Prostate gland (tissue), 2 donors: ENCODE results near the gene SFXN2. TPM values are rescaled to one million over a fixed set of nuclear protein-coding genes. Genes with fewer than 3 reads are reported as not detected.
A peak's percentile ranks its signal among the peaks of the same experiment; 100 is the strongest.

Source experiments
- DNase-seq: peaks from one replicate; pipeline ENCODE4 v3.0.0-alpha.2; 2019; ENCODE audit warnings: low spot score
- H3K27ac ChIP-seq, 2 donors: fragments of 200-600 bp; sonication (generic); 2 replicates each; pipeline ENCODE4 v1.5.1; 2017 to 2019
- H3K27me3 ChIP-seq: fragments of 200-600 bp; sonication (generic); replicated peaks from 2 replicates; pipeline ENCODE4 v1.5.1; 2019; ENCODE audit not compliant: insufficient read depth
- H3K36me3 ChIP-seq, 2 donors: fragments of 200-600 bp; sonication (generic); 1 replicate in 1 of 2; 2 replicates in 1 of 2; pipeline versions ENCODE4 v1.5.1 to v1.8.1; 2017 to 2019
- H3K4me1 ChIP-seq: fragments of 200-600 bp; sonication (generic); replicated peaks from 2 replicates; pipeline ENCODE4 v1.5.1; 2019
- H3K4me3 ChIP-seq, 2 donors: fragments of 200-600 bp; sonication (generic); 2 replicates each; pipeline ENCODE4 v1.5.1; 2017 to 2019
- H3K9me3 ChIP-seq: fragments of 200-600 bp; sonication (generic); 2 replicates; pipeline ENCODE4 v1.5.1; 2017
- CTCF ChIP-seq, 4 experiments: fragments of 200-600 bp in 2 of 4; fragments of 450-650 bp in 2 of 4; sonication (generic) in 2 of 4; IDR thresholded peaks; 1 replicate in 3 of 4; 2 replicates in 1 of 4; pipeline ENCODE4 v1.5.1; 2016 to 2019; ENCODE audit warnings: antibody characterized with exemption in 4 of 4, mild to moderate bottlenecking in 2 of 4, moderate library complexity in 2 of 4
- POLR2A ChIP-seq: fragments of 450-650 bp; IDR thresholded peaks from one replicate; pipeline ENCODE4 v1.6.1; 2016; ENCODE audit warnings: antibody characterized with exemption, mild to moderate bottlenecking
- POLR2AphosphoS5 ChIP-seq: sonication (generic); formaldehyde crosslinking; IDR thresholded peaks from one replicate; pipeline ENCODE4 v1.6.1; 2017; ENCODE audit warnings: antibody characterized with exemption
- WGBS: methylation state at CpG from one replicate; pipeline ENCODE4 v1.1.5; 2018; 5-methylcytosine and 5-hydroxymethylcytosine counted together
- intact Hi-C: fragments of 100-400 bp; cut with DNase I; formaldehyde crosslinking; loops from one replicate; pipeline ENCODE4 v1.14.2; 2022
- total RNA-seq, 2 donors: library from RNA; depleted of rRNA; stranded (reverse); fragments of >200 nt; gene quantifications; one replicate each; pipeline ENCODE4 v1.1.0, GENCODE V29; 2016

The SFXN2 gene
- total RNA-seq, 2 donors from 2014 or later: 16.4 to 26.6 TPM

GRCh38 chr10:102712089-102712488 lies 2.3 kb upstream of the SFXN2 start:
- no peaks in the 10 kb centered on the region for H3K27me3 ChIP-seq
- no peaks in the 10 kb centered on the region for H3K4me1 ChIP-seq
- H3K27ac ChIP-seq: no peak overlapping the region
- WGBS: 82% methylated on average over 4 of the region's 4 CpGs
- H3K36me3 ChIP-seq: no peaks in the 10 kb centered on the region
- intact Hi-C loops: loop anchor here (5.0 kb wide), 1 partner anchor 65 kb away; no protein-coding TSS in a partner anchor
- no peak overlapping the region for H3K4me3 ChIP-seq
- H3K9me3 ChIP-seq: no peaks in the 10 kb centered on the region
- no peak for DNase-seq
- TF ChIP-seq CTCF (IDR thresholded peaks at IDR 0.05): no peak
- TF ChIP-seq POLR2AphosphoS5: no peak
- TF ChIP-seq POLR2A: no peak

GRCh38 chr10:102712843-102713538 lies 1.4 kb upstream of the SFXN2 start:
- Histone ChIP-seq H3K27ac (peak overlapping the region; percentile 85 to 91), H3K4me3 (peak overlapping the region; percentile 81 to 93), H3K4me1 (no peaks in the 10 kb centered on the region), H3K27me3 (no peaks in the 10 kb centered on the region), H3K36me3 (no peaks in the 10 kb centered on the region), H3K9me3 (no peaks in the 10 kb centered on the region)
- intact Hi-C loops: loop anchor here (5.0 kb wide), 1 partner anchor 66 kb away; no protein-coding TSS in a partner anchor
- WGBS: 6% methylated on average over 8 of the region's 8 CpGs
- TF ChIP-seq POLR2AphosphoS5 (no peak), CTCF (IDR thresholded peaks at IDR 0.05) (no peak), POLR2A (no peak)
- DNase-seq: no peak

GRCh38 chr10:102713539-102713813 lies 960 bp upstream of the SFXN2 start:
- Histone ChIP-seq H3K27ac (peak overlapping the region; percentile 85 to 91), H3K4me1 (no peaks in the 10 kb centered on the region), H3K27me3 (no peaks in the 10 kb centered on the region), H3K4me3 (peak overlapping the region; percentile 81 to 93), H3K9me3 (no peaks in the 10 kb centered on the region), H3K36me3 (no peaks in the 10 kb centered on the region)
- TF ChIP-seq POLR2AphosphoS5: no peak
- WGBS: under 1% methylated on average over 13 of the region's 13 CpGs
- DNase-seq: no peak
- intact Hi-C loops: loop anchor here (5.0 kb wide), 1 partner anchor 66 kb away; no protein-coding TSS in a partner anchor

GRCh38 chr10:102713814-102714620 lies 419 bp upstream of the SFXN2 start, which contains the start of gene ARL3:
Gene ARL3, minus strand, starts transcription at chr10:102714397. Its CDS starts 122 bp downstream, at chr10:102714275.
- no peaks in the 10 kb centered on the region for H3K9me3 ChIP-seq
- no peaks in the 10 kb centered on the region for H3K4me1 ChIP-seq

More at GRCh38 chr10:102713814-102714620, 419 bp upstream of the SFXN2 start, which contains the start of gene ARL3:
- peak; percentile 97 for DNase-seq
- H3K27ac ChIP-seq: peak within 1 kb of the TSS; percentile 85 to 91
- no peaks in the 10 kb centered on the region for H3K27me3 ChIP-seq
- intact Hi-C loops: loop anchor here (2.0 to 5.0 kb wide), 2 partner anchors 31 to 67 kb away; no protein-coding TSS in a partner anchor
- under 1% methylated on average over 61 of the region's 62 CpGs for WGBS
- H3K36me3 ChIP-seq: no peaks in the 10 kb centered on the region
- H3K4me3 ChIP-seq: peak within 1 kb of the TSS; percentile 81 to 93
- TF ChIP-seq CTCF (IDR thresholded peaks at IDR 0.05): peak in 2 of 4 experiments; percentile 51 to 52
- peak; percentile 91 for TF ChIP-seq POLR2AphosphoS5
- peak; percentile 42 for TF ChIP-seq POLR2A
